H7 (cell line): ENCODE results near the gene SUSD5. TPM values are rescaled to one million over a fixed set of nuclear protein-coding genes. Genes with fewer than 3 reads are reported as not detected.

Experiments used
- DNase-seq: peaks from one replicate; pipeline ENCODE4 v3.0.0; 2012
- H3K27me3 ChIP-seq: 2 replicates; pipeline ENCODE4 v1.6.0; 2011; ENCODE audit warnings: mild to moderate bottlenecking, low read length; ENCODE audit not compliant: control insufficient read depth, insufficient read depth
- H3K36me3 ChIP-seq: replicated peaks from 2 replicates; pipeline ENCODE4 v1.5.1; 2011; ENCODE audit warnings: low read length; ENCODE audit not compliant: control insufficient read depth, insufficient read depth
- H3K4me3 ChIP-seq: 2 replicates; pipeline ENCODE4 v1.5.1; 2011; ENCODE audit warnings: low read depth, mild to moderate bottlenecking, control low read depth, low read length, moderate library complexity; ENCODE audit not compliant: insufficient read depth
- total RNA-seq: library from RNA; depleted of rRNA; stranded (reverse); fragments of >200 nt; shearing (Covaris generic); gene quantifications from 2 replicates; pipeline ENCODE4 v1.2.3, GENCODE V29; 2014; rRNA removed

The SUSD5 gene
- total RNA-seq, 1 experiment from 2014 or later, result 0.59 TPM

DNA sequence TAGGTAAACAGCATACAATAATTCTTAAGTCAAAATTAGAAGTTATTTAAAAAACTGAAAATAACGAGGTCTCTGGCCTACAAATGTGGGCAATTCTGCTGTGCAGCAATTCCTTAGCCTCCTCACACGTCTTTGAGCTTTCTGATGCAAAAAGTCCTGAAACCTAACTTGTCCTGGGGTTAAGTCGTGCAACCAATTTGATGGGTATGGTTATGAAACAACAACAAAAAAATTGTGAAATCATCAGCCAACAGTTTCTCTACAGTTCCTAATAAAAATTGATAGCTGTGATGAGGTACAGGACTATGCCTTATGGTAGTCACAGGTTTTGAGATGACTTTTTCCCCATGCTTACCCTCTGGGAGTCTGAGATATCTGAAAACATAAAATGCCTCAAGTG is 115.1 kb downstream of the SUSD5 start:
- Histone ChIP-seq H3K4me3 (no peak overlapping the region), H3K36me3 (no peaks in the 10 kb centered on the region), H3K27me3 (no peaks in the 10 kb centered on the region)
- DNase-seq, result no peak

DNA sequence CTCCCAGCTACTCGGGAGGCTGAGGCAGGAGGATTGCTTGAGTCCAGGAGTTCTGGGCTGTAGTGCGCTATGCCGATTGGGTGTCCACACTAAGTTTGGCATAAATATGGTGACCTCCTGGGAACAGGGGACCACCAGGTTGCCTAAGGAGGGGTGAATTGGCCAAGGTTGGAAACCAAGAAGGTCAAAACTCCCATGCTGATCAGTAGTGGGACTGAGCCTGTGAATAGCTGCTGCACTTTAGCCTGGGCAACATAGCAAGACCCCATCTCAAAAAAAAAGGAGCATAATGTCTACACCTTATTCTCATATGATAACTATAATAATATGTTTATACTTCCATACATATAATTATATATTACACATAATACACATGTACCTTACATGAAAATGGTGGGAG is 115.6 kb downstream of the SUSD5 start:
- no peak overlapping the region for H3K4me3 ChIP-seq
- DNase-seq, result no peak
- H3K27me3 ChIP-seq, result no peaks in the 10 kb centered on the region
- no peaks in the 10 kb centered on the region for H3K36me3 ChIP-seq

DNA sequence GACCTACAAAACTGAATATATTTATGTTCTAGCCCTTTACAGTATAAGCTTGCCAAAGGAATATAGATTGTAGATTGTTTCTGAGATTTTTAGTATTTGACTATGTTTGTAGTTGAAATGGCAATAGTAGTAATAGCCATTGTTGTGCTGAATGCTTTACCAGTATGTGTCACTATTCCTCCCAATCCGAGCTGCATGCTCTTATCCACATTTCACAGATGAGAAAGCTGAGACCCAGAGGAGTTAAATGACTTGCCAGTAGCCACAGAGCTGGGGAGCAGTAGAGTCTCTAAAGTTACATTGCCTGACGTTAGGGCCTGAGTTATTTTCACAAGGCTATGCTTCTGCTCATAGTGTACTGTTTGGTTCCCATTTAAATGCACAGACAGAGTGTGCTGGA is 118.4 kb downstream of the SUSD5 start:
- Histone ChIP-seq H3K36me3 (no peaks in the 10 kb centered on the region), H3K27me3 (peaks cover 2% of the 10 kb centered on the region; the same call in 1 of the 2 replicates), H3K4me3 (no peak overlapping the region)
- DNase-seq, result no peak

Other genes with a start within 250 kb of the SUSD5 start
- 35.8 and 41.8 TPM in 2 replicates for gene GLB1, start 121.7 kb downstream of the SUSD5 start, total RNA-seq
- 1.6 and 2.7 TPM in 2 replicates for gene TMPPE, start 121.7 kb downstream of the SUSD5 start, total RNA-seq
- gene CRTAP, start 104.8 kb downstream of the SUSD5 start, total RNA-seq, result 159 and 193 TPM in 2 replicates
- gene FBXL2, start 58.6 kb upstream of the SUSD5 start, total RNA-seq, result 5.3 and 5.4 TPM in 2 replicates
- gene UBP1, start 221.6 kb upstream of the SUSD5 start, total RNA-seq, result 31.8 and 32.4 TPM in 2 replicates